ENCODE results near the gene TRMT10A. TPM values are rescaled to one million over a fixed set of nuclear protein-coding genes. Genes with fewer than 3 reads are reported as not detected.

Gene TRMT10A
- total RNA-seq, 4 donors from 2014 or later: 1.8 to 15.1 (median 4.4) TPM

GRCh38 chr4:99574530-99575324 lies 10.9 kb upstream of the TRMT10A start, which contains the start of gene MTTP:
Gene MTTP, plus strand, starts transcription at chr4:99574824. Its CDS starts 86 bp downstream, at chr4:99574910.
- H3K27me3 ChIP-seq: peaks cover 0 to 4% of the 10 kb centered on the region in 2 donors
- WGBS, 2 donors: 67 to 71% methylated on average over 3 of the region's 3 CpGs
- H3K4me3 ChIP-seq: no peak within 1 kb of the TSS
- H3K9me3 ChIP-seq: no peaks in the 10 kb centered on the region
- H3K36me3 ChIP-seq: no peaks in the 10 kb centered on the region
- TF ChIP-seq POLR2A (IDR thresholded peaks at IDR 0.05) (no peak), EP300 (IDR thresholded peaks at IDR 0.05) (no peak)
- TF ChIP-seq, protein P1, sequence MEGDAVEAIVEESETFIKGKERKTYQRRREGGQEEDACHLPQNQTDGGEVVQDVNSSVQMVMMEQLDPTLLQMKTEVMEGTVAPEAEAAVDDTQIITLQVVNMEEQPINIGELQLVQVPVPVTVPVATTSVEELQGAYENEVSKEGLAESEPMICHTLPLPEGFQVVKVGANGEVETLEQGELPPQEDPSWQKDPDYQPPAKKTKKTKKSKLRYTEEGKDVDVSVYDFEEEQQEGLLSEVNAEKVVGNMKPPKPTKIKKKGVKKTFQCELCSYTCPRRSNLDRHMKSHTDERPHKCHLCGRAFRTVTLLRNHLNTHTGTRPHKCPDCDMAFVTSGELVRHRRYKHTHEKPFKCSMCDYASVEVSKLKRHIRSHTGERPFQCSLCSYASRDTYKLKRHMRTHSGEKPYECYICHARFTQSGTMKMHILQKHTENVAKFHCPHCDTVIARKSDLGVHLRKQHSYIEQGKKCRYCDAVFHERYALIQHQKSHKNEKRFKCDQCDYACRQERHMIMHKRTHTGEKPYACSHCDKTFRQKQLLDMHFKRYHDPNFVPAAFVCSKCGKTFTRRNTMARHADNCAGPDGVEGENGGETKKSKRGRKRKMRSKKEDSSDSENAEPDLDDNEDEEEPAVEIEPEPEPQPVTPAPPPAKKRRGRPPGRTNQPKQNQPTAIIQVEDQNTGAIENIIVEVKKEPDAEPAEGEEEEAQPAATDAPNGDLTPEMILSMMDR (IDR thresholded peaks at IDR 0.05): no peak
- DNase-seq (ENCODE audit: low spot score in 2 of 2): no peak
- H3K4me1 ChIP-seq: no peaks in the 10 kb centered on the region
- H3K27ac ChIP-seq: no peak within 1 kb of the TSS

- Histone ChIP-seq H3K36me3 (no peaks in the 10 kb centered on the region), H3K4me3 (no peak overlapping the region), H3K9me3 (no peaks in the 10 kb centered on the region), H3K27me3 (peaks cover 0 to 4% of the 10 kb centered on the region in 2 donors), H3K27ac (no peak overlapping the region), H3K4me1 (no peaks in the 10 kb centered on the region)
- TF ChIP-seq EP300 (IDR thresholded peaks at IDR 0.05) (no peak), POLR2A (IDR thresholded peaks at IDR 0.05) (no peak)
- TF ChIP-seq, protein P1 (IDR thresholded peaks at IDR 0.05): no peak
- DNase-seq (ENCODE audit: low spot score in 2 of 2): no peak
- WGBS, 2 donors: 75 to 78% methylated on average over 1 of the region's 1 CpG
Measured at GRCh38 chr4:99573735-99574368, 10.0 kb upstream of the TRMT10A start.

GRCh38 chr4:99572527-99573240 lies 8.8 kb upstream of the TRMT10A start:
- no peak for DNase-seq (ENCODE audit: low spot score in 2 of 2)
- WGBS, 2 donors: 78 to 85% methylated on average over 6 of the region's 6 CpGs
- no peak overlapping the region for H3K27ac ChIP-seq
- H3K9me3 ChIP-seq: no peaks in the 10 kb centered on the region
- no peak for TF ChIP-seq EP300 (IDR thresholded peaks at IDR 0.05)
- TF ChIP-seq, protein P1 (IDR thresholded peaks at IDR 0.05): no peak
- TF ChIP-seq POLR2A (IDR thresholded peaks at IDR 0.05): no peak
- no peaks in the 10 kb centered on the region for H3K36me3 ChIP-seq
- H3K4me1 ChIP-seq: no peaks in the 10 kb centered on the region
- H3K4me3 ChIP-seq: no peak overlapping the region
- peaks cover 0 to 4% of the 10 kb centered on the region in 2 donors for H3K27me3 ChIP-seq

- no peak for DNase-seq (ENCODE audit: low spot score in 2 of 2)
Measured at GRCh38 chr4:99571883-99572282, 8.0 kb upstream of the TRMT10A start.

More at GRCh38 chr4:99571883-99572282, 8.0 kb upstream of the TRMT10A start:
- Histone ChIP-seq H3K4me3 (no peak overlapping the region), H3K27ac (no peak overlapping the region), H3K9me3 (no peaks in the 10 kb centered on the region), H3K27me3 (peaks cover 0 to 4% of the 10 kb centered on the region in 2 donors), H3K4me1 (no peaks in the 10 kb centered on the region), H3K36me3 (no peaks in the 10 kb centered on the region)
- 42 to 67% methylated on average over 1 of the region's 1 CpG for WGBS, 2 donors
- TF ChIP-seq POLR2A (IDR thresholded peaks at IDR 0.05) (no peak), EP300 (IDR thresholded peaks at IDR 0.05) (no peak)
- TF ChIP-seq, protein P1 (IDR thresholded peaks at IDR 0.05): no peak
